NCI-H1105 treated with DMSO at 0.1 percent for 48 hours (cell line): ENCODE results near the gene DSE.

Source experiments
- DNase-seq: peaks from one replicate; lab custom pipeline; 2025; lab: John Stamatoyannopoulos, UW

The DSE gene

DNA sequence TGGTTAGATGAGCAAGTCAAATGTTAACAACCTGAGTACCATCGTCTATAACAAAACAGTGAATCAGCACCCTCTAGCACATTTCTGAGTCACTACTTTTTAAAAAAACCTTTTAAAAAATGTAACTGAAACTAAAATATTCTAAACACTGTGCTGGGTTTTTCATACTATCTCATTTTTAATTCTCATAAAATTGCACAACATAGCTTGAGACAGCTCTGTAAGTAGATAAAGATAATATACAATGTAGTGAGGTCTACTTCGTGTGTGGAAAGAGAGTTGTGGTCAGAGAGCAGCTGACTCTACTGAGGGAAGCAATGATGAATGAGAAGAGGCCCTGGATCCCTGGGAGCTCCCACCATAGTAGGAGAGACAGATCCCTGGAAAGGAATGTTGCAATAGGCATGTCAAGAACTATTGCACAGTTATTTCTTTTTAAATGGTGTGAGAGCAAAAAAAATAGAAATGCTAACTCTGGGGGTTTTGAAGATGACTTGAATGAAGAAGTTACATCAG, 76.8 kb downstream of the DSE start:
- no peak for DNase-seq

- DNase-seq = no peak
Observed at GRCh38 chr6:116449565-116449964, 78.8 kb downstream of the DSE start.

- peak; percentile 98 for DNase-seq
Observed at GRCh38 chr6:116450185-116450710, 79.5 kb downstream of the DSE start.

DNA sequence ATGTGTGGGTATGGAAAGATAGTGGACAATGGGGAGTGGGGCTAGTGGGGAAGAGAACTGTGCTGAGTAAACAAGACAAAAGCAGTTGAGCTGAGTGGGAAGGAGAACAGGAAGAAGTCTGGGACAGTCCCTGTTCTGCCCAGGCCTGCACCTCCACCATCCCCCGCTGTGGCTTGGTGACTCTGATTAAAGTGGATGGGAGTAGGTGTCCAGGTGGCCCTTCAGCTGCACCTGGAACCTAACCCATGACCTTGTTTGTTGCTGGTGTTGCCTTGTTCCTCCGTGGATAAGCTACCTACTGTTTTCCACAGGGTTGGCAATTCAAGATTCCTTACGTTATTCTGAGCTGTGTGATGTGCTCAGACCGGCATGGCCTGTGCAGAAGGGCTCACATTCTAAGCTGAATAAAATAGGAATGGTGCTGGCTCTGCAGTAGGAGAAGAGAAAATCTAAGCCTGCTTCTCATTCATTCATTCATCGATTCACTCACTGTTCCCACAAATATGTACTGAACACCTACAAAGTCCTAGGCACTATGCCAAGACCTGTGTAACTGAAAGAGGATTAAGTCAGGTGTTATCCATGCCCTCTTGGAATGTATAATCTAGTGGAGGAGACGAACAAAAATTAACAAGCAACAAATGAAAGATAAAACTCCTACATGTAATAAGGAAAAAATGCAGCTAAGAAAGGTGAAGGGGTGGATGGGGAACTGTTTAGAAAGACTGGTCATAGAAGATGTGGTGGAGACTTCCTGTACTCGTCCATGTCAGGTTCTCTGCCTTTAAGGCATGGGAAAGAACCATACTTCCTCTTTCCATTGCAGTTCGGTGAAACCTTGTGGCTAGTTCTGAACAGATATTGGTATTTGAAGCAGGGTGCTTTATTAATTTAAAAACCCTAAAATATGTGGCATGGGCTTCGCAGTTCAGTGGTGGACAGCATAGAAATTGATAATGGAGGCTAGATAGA, 80.3 kb downstream of the DSE start:
- peak; percentile 83 for DNase-seq

GRCh38 chr6:116451916-116452315, 81.2 kb downstream of the DSE start:
- no peak for DNase-seq

DNA sequence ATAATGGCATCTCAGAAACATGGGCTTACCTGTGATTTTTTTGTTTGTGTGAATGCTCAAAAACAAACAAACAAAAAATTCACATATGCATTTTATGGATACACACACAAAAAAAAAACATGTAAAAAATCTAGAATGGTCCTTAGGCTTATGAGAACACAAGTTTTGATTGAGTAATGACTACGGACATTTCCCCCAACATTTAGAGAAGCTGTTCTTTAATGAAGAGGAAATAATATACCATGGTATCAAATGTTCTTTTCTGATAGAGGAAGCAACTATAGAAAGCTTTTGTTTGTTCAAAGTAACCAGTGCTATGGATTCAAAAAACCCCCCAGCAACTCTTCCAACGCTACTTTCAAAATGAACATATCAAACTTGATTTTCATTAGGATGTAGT, 81.8 kb downstream of the DSE start:
- DNase-seq = no peak

GRCh38 chr6:116456106-116456505, 85.4 kb downstream of the DSE start:
- DNase-seq = no peak

DNA sequence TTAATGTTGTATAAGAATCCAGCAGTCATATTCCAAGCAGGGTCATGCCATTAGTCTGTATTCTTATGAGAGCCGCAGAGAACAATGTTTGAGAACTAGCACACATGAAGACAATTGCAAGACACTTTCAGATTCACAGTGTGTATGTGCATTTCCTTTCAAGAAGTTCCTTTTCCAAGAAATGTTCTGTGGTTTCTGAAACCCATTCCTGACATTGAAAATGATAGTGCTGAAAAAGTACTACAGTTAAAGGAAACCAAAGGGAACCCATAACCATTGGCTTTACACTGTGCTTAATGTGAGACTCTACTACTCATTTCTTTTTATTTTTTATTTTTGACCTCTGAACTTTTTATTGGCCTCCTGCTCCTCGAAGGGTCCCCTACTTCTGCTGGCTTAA, 86.2 kb downstream of the DSE start:
- DNase-seq = no peak

- DNase-seq = no peak
Observed at GRCh38 chr6:116458264-116458663, 87.5 kb downstream of the DSE start.

DNA sequence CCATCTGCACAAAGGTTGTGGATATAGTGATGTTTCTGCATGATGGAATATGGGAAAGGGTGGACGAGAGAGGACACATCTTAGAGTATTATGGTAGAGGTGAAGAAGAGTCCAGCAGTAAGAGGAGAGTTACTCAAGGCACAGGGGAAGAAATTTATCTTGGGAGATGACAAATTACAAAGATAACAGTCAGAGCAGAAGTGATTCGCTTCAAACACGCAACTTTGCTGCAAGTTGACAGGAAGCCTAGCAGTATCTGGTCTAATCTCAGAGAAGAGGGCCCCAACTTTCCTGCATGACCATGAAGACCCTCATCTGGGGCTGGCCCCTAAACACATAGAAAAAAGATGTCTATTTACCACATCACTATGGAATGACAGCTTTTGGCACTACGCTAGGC, 89.2 kb downstream of the DSE start:
- DNase-seq = no peak

DNA sequence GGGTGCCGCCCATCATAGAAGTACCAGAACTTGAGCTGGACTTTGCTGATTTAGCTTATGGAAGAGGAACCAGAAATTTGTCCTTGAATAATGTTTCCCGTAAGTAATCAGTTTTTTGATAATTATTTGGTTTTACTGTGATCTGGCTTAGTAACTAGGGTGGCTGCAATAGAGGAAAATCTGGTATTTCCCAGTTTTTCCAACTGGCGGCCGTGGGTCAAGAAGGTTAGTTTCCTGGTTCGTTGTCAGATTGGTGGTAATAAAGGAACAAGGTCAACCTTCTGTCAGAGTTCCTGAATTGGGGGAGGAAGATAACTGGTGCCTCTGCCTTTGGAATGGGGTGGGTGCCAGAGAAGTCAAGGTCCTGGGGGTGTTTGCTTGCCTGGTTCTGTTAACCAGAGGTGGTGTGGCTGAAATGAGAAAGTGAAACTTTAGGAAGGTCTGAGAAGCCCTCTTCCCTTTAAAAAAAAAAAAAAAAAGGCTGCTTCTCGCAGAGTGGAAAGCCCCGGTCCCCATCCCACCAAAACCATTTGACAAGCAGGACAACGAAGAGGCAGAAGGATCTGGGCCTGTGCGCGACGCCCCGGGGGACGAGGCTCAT, 90.7 kb downstream of the DSE start, which contains the start of gene CALHM6:
Gene CALHM6 (plus strand): TSS at position 45 of the 601 bp plus-strand sequence. CDS start 555 bp downstream, at position 600.
- no peak for DNase-seq

- DNase-seq = no peak
Observed at GRCh38 chr6:116461932-116462885, 91.5 kb downstream of the DSE start.

GRCh38 chr6:116463301-116463700, 92.6 kb downstream of the DSE start:
- no peak for DNase-seq

- DNase-seq = no peak
Observed at GRCh38 chr6:116465246-116465645, 94.5 kb downstream of the DSE start.

DNA sequence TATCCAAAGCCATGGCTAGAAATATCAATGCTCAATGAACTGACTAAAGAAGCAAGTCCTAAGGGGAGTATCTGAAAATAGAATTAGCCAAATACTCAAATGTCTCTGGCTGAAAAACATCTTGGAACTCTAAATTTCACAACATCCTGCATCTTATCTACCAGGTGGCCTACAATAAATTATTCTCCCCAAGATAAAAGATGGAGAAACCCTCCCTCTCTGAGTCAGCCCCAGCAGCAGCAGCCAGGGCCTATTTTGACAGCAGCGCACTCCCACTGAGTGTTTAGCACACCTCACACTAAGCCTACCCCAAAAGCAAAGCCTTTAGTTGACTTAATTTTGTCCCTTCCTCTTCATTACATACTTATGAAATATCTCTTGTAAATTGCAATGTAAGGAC, 96.3 kb downstream of the DSE start:
- DNase-seq = no peak

DNA sequence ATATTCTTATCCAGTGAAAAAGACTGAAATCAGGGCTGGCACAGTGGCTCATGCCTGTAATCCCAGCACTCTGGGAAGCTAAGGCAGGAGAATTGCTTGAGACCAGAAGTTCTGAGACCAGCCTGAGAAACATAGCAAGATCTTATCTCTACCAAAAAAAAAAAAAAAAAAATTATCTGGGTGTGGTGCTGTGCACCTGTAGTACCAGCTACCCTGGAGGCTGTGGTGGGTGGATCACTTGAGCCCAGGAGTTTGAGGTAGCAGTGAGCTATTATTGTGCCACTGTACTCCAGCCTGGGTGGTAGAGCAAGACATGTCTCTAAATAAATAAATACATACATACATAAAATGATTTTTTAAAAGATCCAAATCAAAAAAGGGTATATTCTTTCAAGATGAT, 96.8 kb downstream of the DSE start:
- no peak for DNase-seq

GRCh38 chr6:116468293-116468692, 97.5 kb downstream of the DSE start:
- DNase-seq = no peak

DNA sequence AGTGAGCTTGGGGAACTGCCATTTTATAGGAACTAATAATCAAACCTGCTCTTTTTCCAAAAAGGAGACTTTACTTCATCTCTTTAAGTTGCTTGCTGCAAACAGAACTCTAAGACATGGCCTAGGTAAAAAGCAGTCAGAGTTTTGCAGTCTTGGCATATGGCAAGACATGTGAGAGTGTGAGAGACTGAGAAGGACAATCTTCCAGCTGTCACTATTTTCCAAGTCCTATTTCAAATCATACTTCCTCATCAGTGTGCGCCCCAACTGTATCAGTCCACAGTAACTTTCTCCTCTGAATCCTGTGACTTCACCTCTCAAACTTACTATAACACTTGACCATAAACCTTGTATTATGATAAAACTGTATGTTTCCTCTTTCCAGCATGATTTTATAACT, 100.8 kb downstream of the DSE start:
- no peak for DNase-seq

DNA sequence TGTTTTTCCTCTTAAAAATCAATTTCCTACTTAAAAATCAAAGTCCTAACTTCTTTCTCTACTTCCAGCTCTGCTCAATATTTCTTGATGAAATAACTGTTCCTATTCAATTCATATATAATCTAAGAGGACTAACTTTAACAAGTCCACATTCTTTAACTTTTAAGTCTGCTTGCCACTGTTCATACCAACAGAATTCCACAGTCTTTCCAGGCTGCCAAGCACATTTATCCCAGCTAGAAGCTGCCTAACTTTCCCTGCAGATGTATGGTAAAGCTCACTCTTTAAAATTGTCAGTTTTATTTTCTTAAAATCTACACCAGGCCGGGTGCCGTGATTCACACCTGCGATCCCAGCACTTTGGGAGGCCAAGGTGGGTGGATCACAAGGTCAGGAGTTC, 102.0 kb downstream of the DSE start:
- no peak for DNase-seq

GRCh38 chr6:116475141-116475540, 104.4 kb downstream of the DSE start:
- no peak for DNase-seq

GRCh38 chr6:116476002-116476678, 105.4 kb downstream of the DSE start:
- DNase-seq = no peak
